GM12891 (cell line): ENCODE results near the gene UQCRFS1.
"Not testable (repeated sequence)": the region's sequence is repeated elsewhere in the genome, so short reads cannot be mapped to it uniquely, and the experiment has no call there.

ENCODE experiments used
- DNase-seq: peaks from one replicate; pipeline ENCODE4 v3.0.0; 2011; ENCODE audit warnings: low spot score; ENCODE audit not compliant: insufficient read length
- FAIRE-seq: peaks from 2 replicates; lab custom pipeline; 2011; peaks lifted over from hg19 to GRCh38; lab: Jason Lieb, UNC
- PAX5 ChIP-seq: IDR thresholded peaks from 2 replicates; pipeline ENCODE4 v1.6.1; 2011; ENCODE audit warnings: low read length, moderate library complexity, mild to moderate bottlenecking; ENCODE audit not compliant: insufficient read depth, severe bottlenecking
- POLR2A ChIP-seq: IDR thresholded peaks from 2 replicates; pipeline ENCODE4 v1.6.1; 2011; ENCODE audit warnings: low read depth, low read length, control low read depth
- POLR2AphosphoS5 ChIP-seq: IDR thresholded peaks from 2 replicates; pipeline ENCODE4 v1.6.1; 2011; ENCODE audit warnings: low read depth, low read length, control low read depth
- POU2F2 ChIP-seq: IDR thresholded peaks from 2 replicates; pipeline ENCODE4 v1.6.1; 2011; ENCODE audit warnings: low read depth, mild to moderate bottlenecking, control low read depth, low read length, moderate library complexity
- SPI1 ChIP-seq: IDR thresholded peaks from 2 replicates; pipeline ENCODE4 v1.6.1; 2011; ENCODE audit warnings: low read depth, low read length, control low read depth
- TAF1 ChIP-seq: IDR thresholded peaks from 2 replicates; pipeline ENCODE4 v1.6.1; 2011; ENCODE audit warnings: low read depth, low read length, control low read depth

Gene UQCRFS1

DNA sequence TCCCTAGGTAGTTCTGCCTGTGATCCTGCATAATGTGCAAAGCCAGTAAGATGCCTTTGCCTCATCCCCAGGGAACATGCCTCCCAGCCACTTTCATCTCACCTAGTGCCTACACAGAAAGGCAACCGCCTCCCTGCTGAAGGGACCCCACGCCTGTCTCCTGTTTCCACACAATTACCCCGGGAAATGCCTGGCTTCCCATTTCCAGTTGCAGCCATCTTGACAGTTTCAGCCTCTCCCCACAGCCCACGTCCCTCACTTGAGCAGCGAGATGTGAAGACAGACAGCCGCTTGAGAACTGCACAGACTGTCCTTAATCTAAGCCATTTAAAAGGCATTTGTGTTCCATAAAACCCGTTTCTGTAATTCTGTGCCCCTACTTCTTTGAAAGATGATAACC, 4.7 kb upstream of the UQCRFS1 start:
- no peak for TF ChIP-seq PAX5
- TF ChIP-seq POLR2AphosphoS5, result no peak
- TF ChIP-seq SPI1, result no peak
- TF ChIP-seq POLR2A, result no peak
- TF ChIP-seq POU2F2, result no peak
- DNase-seq (no peak), FAIRE-seq (no peak)

DNA sequence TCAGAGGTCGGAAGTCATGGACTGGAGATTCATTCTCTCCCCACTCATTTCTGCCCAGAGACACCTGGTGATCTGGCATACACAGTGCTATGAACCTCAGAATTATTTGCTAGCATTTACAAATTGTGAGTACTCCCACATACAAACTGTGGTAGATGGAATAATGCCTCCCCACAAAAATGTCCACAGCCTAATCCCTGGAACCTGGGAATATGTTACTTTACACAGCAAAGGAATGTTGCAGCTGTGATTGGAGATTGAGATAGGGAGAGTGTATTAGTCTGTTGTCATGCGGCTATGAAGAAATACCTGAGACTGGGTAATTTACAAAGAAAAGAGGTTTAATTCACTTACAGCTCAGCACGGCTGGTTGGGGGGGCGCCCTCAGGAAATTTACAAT, 3.1 kb upstream of the UQCRFS1 start:
- DNase-seq, result no peak
- no peak for FAIRE-seq
- TF ChIP-seq SPI1 (no peak), POLR2AphosphoS5 (no peak), TAF1 (no peak), POU2F2 (no peak), POLR2A (no peak), PAX5 (no peak)

DNA sequence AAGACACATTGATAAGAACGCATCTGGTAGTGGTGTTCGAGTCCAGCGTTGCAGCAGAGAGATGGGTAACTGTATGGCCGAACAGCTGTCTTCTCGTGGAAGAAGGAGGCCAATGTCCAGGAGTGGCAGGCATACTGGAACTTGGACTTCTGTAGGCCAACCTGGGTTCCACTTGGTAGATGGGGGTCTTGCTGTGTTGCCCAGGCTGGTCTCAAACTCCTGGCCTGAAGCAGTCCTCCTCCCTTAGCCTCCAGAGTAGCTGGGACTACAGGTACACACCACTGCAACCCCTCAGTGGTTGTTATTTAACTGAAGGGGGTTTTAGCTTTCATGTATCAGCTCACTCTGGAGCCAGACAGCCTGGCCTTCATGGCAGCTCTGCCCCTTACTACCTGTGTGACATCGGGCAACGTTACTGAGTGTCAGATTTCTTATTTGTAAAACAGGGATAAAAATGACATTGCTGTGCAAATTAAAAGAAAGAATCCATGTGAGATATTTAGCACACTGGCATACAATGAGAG, 2.4 kb upstream of the UQCRFS1 start:
- FAIRE-seq (no peak), DNase-seq (no peak)
- TF ChIP-seq POLR2A (no peak), POLR2AphosphoS5 (no peak), SPI1 (no peak), TAF1 (no peak), PAX5 (no peak), POU2F2 (no peak)

DNA sequence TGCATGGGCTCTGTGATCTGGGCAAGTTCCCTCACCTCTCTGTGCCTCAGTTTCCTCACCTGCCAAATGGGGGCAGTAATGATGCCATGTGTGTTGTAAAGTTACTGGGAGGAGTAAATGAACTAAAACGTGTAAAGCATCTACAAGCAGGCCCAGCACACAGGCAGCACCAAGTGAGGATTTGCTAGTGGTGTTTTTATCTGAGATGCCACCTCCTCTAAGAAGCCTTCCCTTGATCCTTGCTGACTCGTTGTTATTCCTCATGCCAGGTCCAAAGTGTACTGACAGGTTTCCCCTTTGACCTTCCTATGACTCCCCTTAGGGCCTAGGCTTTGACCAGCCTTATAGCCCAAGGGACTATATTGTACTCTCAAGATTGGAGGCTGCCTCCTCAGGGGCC, 1.5 kb upstream of the UQCRFS1 start:
- DNase-seq, result no peak
- no peak for FAIRE-seq
- TF ChIP-seq POLR2A, result no peak
- no peak for TF ChIP-seq POU2F2
- TF ChIP-seq POLR2AphosphoS5, result no peak
- TF ChIP-seq SPI1, result no peak
- TF ChIP-seq PAX5, result no peak
- TF ChIP-seq TAF1, result no peak

- no peak for TF ChIP-seq SPI1
- TF ChIP-seq PAX5, result no peak
- TF ChIP-seq POU2F2, result no peak
- TF ChIP-seq TAF1, result no peak
- TF ChIP-seq POLR2A, result no peak
- no peak for DNase-seq
- no peak for FAIRE-seq
Measured at GRCh38 chr19:29212356-29212647, 649 bp downstream of the UQCRFS1 start.

GRCh38 chr19:29211562-29212355, 1.2 kb downstream of the UQCRFS1 start:
- no peak for FAIRE-seq
- DNase-seq, result no peak
- TF ChIP-seq POLR2AphosphoS5 (peak; percentile 31; the same call in 1 of the 2 replicates), SPI1 (no peak)

DNA sequence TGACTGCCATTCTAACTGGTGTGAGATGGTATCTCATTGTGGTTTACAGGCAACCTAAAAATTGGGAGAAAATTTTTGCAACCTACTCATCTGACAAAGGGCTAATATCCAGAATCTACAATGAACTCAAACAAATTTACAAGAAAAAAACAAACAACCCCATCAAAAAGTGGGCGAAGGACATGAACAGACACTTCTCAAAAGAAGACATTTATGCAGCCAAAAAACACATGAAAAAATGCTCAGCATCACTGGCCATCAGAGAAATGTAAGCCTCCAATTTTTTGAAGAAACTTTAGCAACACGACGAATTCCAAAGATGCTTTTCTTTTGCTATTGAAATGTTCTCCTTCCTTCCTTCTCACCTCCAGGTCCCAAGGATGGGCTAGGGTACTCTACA, 1.9 kb downstream of the UQCRFS1 start:
- not testable (repeated sequence) for FAIRE-seq

GRCh38 chr19:29210502-29210901, 2.4 kb downstream of the UQCRFS1 start:
- FAIRE-seq, DNase-seq: not testable (repeated sequence)

More for the DNA sequence above, 1.9 kb downstream of the UQCRFS1 start:
- not testable (repeated sequence) for DNase-seq

- DNase-seq, result not testable (repeated sequence)
- FAIRE-seq, result peak; percentile 90
Measured at GRCh38 chr19:29207403-29208187, 5.4 kb downstream of the UQCRFS1 start.

DNA sequence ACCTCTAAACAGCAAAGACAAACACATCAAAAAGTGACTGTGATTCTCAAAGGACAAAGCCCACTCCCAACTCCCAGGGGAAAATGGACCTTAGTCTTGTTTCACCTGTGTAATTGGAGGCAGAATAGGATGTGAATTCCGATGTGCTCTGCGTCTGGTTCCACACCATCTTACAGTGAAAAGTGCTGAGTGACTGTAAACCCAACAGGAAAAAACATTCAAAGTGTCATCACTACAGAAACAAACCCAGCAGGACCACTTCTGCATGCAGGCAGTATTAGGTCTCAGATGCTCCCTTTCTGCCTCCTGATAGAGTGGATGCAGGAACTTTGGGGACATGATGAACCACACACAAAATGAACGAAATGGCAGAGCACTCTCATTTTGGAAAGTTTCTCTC, 6.5 kb downstream of the UQCRFS1 start:
- DNase-seq (no peak), FAIRE-seq (no peak)
- TF ChIP-seq PAX5, result no peak
- TF ChIP-seq TAF1, result no peak
- TF ChIP-seq POLR2AphosphoS5, result no peak

DNA sequence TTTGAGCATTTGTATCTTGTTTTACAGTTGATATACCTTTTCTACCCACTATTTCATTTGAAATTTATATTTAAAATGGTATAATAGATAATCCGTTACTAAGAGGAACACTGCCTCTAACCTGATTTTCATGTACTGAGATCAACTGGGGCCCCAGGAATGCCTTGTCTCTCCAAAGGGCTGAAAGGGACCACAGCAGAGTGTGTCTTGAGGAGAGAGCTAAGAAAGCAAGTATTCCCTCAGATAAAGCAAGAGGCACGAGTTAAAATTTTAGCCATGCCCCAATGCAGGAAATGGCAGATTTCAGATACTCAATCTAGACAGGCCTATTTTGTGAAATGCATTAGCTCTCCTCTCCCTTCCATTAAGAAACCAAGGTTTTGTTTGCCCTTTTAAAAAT, 10.7 kb downstream of the UQCRFS1 start:
- DNase-seq (no peak), FAIRE-seq (no peak)
- TF ChIP-seq POU2F2 (no peak), PAX5 (no peak), POLR2AphosphoS5 (no peak), SPI1 (no peak), TAF1 (no peak), POLR2A (no peak)
